Upper lobe of left lung (tissue), 4 donors: Measurements from ENCODE around the gene SPDYE4.

Experiments
- CTCF ChIP-seq, 6 experiments: fragments of 450-650 bp in 4 of 6; fragments of 200-600 bp in 2 of 6; sonication (generic) in 2 of 6; IDR thresholded peaks; one replicate each; pipeline ENCODE4 v1.5.1; 2016 to 2019; ENCODE audit warnings: antibody characterized with exemption in 6 of 6
- EP300 ChIP-seq, 4 donors: sonication (generic); formaldehyde crosslinking; IDR thresholded peaks; one replicate each; pipeline ENCODE4 v1.5.1; 2017; ENCODE audit warnings: antibody characterized with exemption in 4 of 4, control low read depth in 2 of 4
- POLR2A ChIP-seq, 4 donors: fragments of 450-650 bp; IDR thresholded peaks; one replicate each; pipeline ENCODE4 v1.5.1; 2016 to 2017; ENCODE audit warnings: antibody characterized with exemption in 4 of 4, mild to moderate bottlenecking in 2 of 4
- POLR2AphosphoS5 ChIP-seq, 2 donors: sonication (generic); formaldehyde crosslinking; IDR thresholded peaks; one replicate each; pipeline ENCODE4 v1.5.1; 2017; ENCODE audit warnings: antibody characterized with exemption in 2 of 2

DNA sequence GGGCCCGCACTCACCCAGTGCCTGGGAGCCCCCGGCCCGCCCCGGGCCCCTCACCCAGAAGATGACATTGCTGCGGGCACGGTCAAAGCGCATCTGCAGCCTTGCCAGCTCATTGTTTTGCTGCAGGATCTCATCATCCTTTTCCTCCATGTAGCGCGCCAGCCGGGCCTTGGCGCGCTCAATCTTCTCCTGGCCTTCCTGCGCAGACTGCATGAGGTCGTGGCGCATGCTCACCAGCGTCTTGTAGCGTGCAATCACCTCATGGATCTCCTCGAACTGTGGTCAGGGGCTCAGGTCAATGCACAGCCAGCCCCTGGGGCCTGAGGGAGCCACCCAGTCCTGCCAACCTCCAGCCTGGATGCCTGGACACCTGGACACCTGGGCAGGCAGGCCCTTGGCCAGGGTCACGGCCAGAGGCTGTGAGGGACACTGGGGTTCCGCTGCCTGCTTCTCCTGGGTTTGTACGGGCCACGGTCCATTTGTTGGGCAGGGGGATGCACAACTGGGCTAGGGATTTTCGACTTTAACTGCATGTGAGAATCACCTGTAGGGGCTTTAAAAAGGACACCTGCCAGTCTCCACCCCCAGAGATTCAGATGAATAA, 22.9 kb downstream of the SPDYE4 start:
- no peak for TF ChIP-seq POLR2A (IDR thresholded peaks at IDR 0.05)
- TF ChIP-seq POLR2AphosphoS5 (IDR thresholded peaks at IDR 0.05), result no peak
- TF ChIP-seq CTCF (IDR thresholded peaks at IDR 0.05), result no peak
- TF ChIP-seq EP300 (IDR thresholded peaks at IDR 0.05), result no peak
